Activated T-helper 2 cell treated with anti-CD3 and anti-CD28 coated beads, Interferon-gamma antibody, Interleukin-2, Interleukin-4, amounts not matched to agents 10 μg/mL and 5 μg/mL and 100 μg/mL, durations not matched to agents 14 hours and 24 hours and 36 hours (primary cell): ENCODE results near the gene DENND1A. TPM values are rescaled to one million over a fixed set of nuclear protein-coding genes. Genes with fewer than 3 reads are reported as not detected.

Source experiments
- DNase-seq: peaks from one replicate; pipeline ENCODE4 v3.0.0; 2021; ENCODE audit warnings: low spot score
- H3K27ac Mint-ChIP-seq: one replicate; pipeline ENCODE4 v1.8.0; 2021; ENCODE audit warnings: mixed read lengths
- H3K27me3 Mint-ChIP-seq: one replicate; pipeline ENCODE4 v1.8.0; 2021; ENCODE audit warnings: low read depth, mixed read lengths
- H3K36me3 Mint-ChIP-seq: one replicate; pipeline ENCODE4 v1.8.0; 2021; ENCODE audit warnings: low read depth, mixed read lengths
- H3K4me1 Mint-ChIP-seq: one replicate; pipeline ENCODE4 v1.8.0; 2021; ENCODE audit warnings: low read depth, mixed read lengths
- H3K4me3 Mint-ChIP-seq: one replicate; pipeline ENCODE4 v1.8.0; 2021; ENCODE audit warnings: low read depth, mild to moderate bottlenecking, moderate library complexity, mixed read lengths
- H3K9me3 Mint-ChIP-seq: one replicate; pipeline ENCODE4 v1.8.0; 2021; ENCODE audit warnings: mixed read lengths
- intact Hi-C: fragments of 100-400 bp; cut with micrococcal nuclease; formaldehyde crosslinking; loops from one replicate; pipeline ENCODE4 v1.15.1; 2023
- total RNA-seq: library from RNA; stranded (reverse); gene quantifications from 2 replicates; pipeline ENCODE4 v1.2.3, GENCODE V29; 2022

DENND1A gene
- total RNA-seq, 1 donor from 2014 or later, result 20.0 TPM

GRCh38 chr9:123414936-123415930, 514.7 kb downstream of the DENND1A start:
- no peak for DNase-seq
- intact Hi-C loops, result no loop called here
- no peaks in the 10 kb centered on the region for H3K9me3 Mint-ChIP-seq
- no peaks in the 10 kb centered on the region for H3K36me3 Mint-ChIP-seq
- no peaks in the 10 kb centered on the region for H3K27me3 Mint-ChIP-seq
- H3K4me1 Mint-ChIP-seq, result no peaks in the 10 kb centered on the region
- H3K4me3 Mint-ChIP-seq, result no peak overlapping the region
- H3K27ac Mint-ChIP-seq, result no peak overlapping the region

- no peaks in the 10 kb centered on the region for H3K36me3 Mint-ChIP-seq
- no peaks in the 10 kb centered on the region for H3K27me3 Mint-ChIP-seq
- no peak overlapping the region for H3K27ac Mint-ChIP-seq
- no peaks in the 10 kb centered on the region for H3K9me3 Mint-ChIP-seq
- no peak for DNase-seq
- intact Hi-C loops, result no loop called here
- H3K4me3 Mint-ChIP-seq, result no peak overlapping the region
- H3K4me1 Mint-ChIP-seq, result no peaks in the 10 kb centered on the region
Measured at GRCh38 chr9:123414204-123414603, 515.7 kb downstream of the DENND1A start.

- DNase-seq, result no peak
- H3K27ac Mint-ChIP-seq, result no peak overlapping the region
- H3K4me1 Mint-ChIP-seq, result no peaks in the 10 kb centered on the region
- intact Hi-C loops, result no loop called here
- H3K27me3 Mint-ChIP-seq, result no peaks in the 10 kb centered on the region
- no peaks in the 10 kb centered on the region for H3K9me3 Mint-ChIP-seq
- H3K36me3 Mint-ChIP-seq, result no peaks in the 10 kb centered on the region
- no peak overlapping the region for H3K4me3 Mint-ChIP-seq
Measured at GRCh38 chr9:123412171-123412820, 517.6 kb downstream of the DENND1A start.

- Mint-ChIP-seq H3K9me3 (no peaks in the 10 kb centered on the region), H3K36me3 (no peaks in the 10 kb centered on the region)
- intact Hi-C loops, result no loop called here
Measured at GRCh38 chr9:123411636-123412035, 518.3 kb downstream of the DENND1A start.

GRCh38 chr9:123411191-123411590, 518.7 kb downstream of the DENND1A start:
- Mint-ChIP-seq H3K4me1 (no peaks in the 10 kb centered on the region), H3K27me3 (no peaks in the 10 kb centered on the region), H3K27ac (no peak overlapping the region), H3K9me3 (no peaks in the 10 kb centered on the region), H3K4me3 (no peak overlapping the region), H3K36me3 (no peaks in the 10 kb centered on the region)
- intact Hi-C loops, result no loop called here
- DNase-seq, result no peak

More at GRCh38 chr9:123411636-123412035, 518.3 kb downstream of the DENND1A start:
- Mint-ChIP-seq H3K27me3 (no peaks in the 10 kb centered on the region), H3K4me3 (no peak overlapping the region), H3K27ac (no peak overlapping the region), H3K4me1 (no peaks in the 10 kb centered on the region)
- DNase-seq, result no peak

GRCh38 chr9:123410281-123410910, 519.5 kb downstream of the DENND1A start:
- no peak for DNase-seq
- H3K36me3 Mint-ChIP-seq, result no peaks in the 10 kb centered on the region
- intact Hi-C loops, result no loop called here
- no peaks in the 10 kb centered on the region for H3K9me3 Mint-ChIP-seq
- no peaks in the 10 kb centered on the region for H3K4me1 Mint-ChIP-seq
- H3K27me3 Mint-ChIP-seq, result no peaks in the 10 kb centered on the region
- H3K4me3 Mint-ChIP-seq, result no peak overlapping the region
- H3K27ac Mint-ChIP-seq, result no peak overlapping the region

- H3K4me1 Mint-ChIP-seq, result no peaks in the 10 kb centered on the region
- no peak overlapping the region for H3K27ac Mint-ChIP-seq
- no peaks in the 10 kb centered on the region for H3K9me3 Mint-ChIP-seq
- H3K36me3 Mint-ChIP-seq, result no peaks in the 10 kb centered on the region
- intact Hi-C loops, result no loop called here
- no peak for DNase-seq
- H3K4me3 Mint-ChIP-seq, result no peak overlapping the region
- H3K27me3 Mint-ChIP-seq, result no peaks in the 10 kb centered on the region
Measured at GRCh38 chr9:123408313-123409262, 521.3 kb downstream of the DENND1A start.

GRCh38 chr9:123407217-123407851, 522.6 kb downstream of the DENND1A start:
- Mint-ChIP-seq H3K27ac (no peak overlapping the region), H3K4me3 (no peak overlapping the region), H3K9me3 (no peaks in the 10 kb centered on the region), H3K4me1 (no peaks in the 10 kb centered on the region), H3K36me3 (no peaks in the 10 kb centered on the region), H3K27me3 (no peaks in the 10 kb centered on the region)
- DNase-seq, result no peak
- intact Hi-C loops, result no loop called here

GRCh38 chr9:123406691-123407216, 523.2 kb downstream of the DENND1A start:
- H3K9me3 Mint-ChIP-seq, result no peaks in the 10 kb centered on the region
- no peaks in the 10 kb centered on the region for H3K4me1 Mint-ChIP-seq
- no peaks in the 10 kb centered on the region for H3K27me3 Mint-ChIP-seq
- no peaks in the 10 kb centered on the region for H3K36me3 Mint-ChIP-seq
- no peak for DNase-seq
- intact Hi-C loops, result no loop called here
- no peak overlapping the region for H3K4me3 Mint-ChIP-seq
- H3K27ac Mint-ChIP-seq, result no peak overlapping the region

GRCh38 chr9:123406016-123406415, 523.9 kb downstream of the DENND1A start:
- intact Hi-C loops, result no loop called here
- Mint-ChIP-seq H3K4me3 (no peak overlapping the region), H3K9me3 (no peaks in the 10 kb centered on the region), H3K4me1 (no peaks in the 10 kb centered on the region), H3K27me3 (no peaks in the 10 kb centered on the region), H3K27ac (no peak overlapping the region), H3K36me3 (no peaks in the 10 kb centered on the region)
- no peak for DNase-seq

GRCh38 chr9:123402981-123403509, 526.9 kb downstream of the DENND1A start:
- no peak for DNase-seq
- no peak overlapping the region for H3K4me3 Mint-ChIP-seq
- H3K36me3 Mint-ChIP-seq, result no peaks in the 10 kb centered on the region
- H3K4me1 Mint-ChIP-seq, result no peaks in the 10 kb centered on the region
- H3K27ac Mint-ChIP-seq, result no peak overlapping the region
- intact Hi-C loops, result no loop called here
- no peaks in the 10 kb centered on the region for H3K27me3 Mint-ChIP-seq
- H3K9me3 Mint-ChIP-seq, result no peaks in the 10 kb centered on the region
